ENCODE results near the gene FAM177A1. TPM values are rescaled to one million over a fixed set of nuclear protein-coding genes. Genes with fewer than 3 reads are reported as not detected.

The FAM177A1 gene
- total and polyA plus RNA-seq, 9 of the 15 experiments (the other 6 are each of a cell fraction or from before 2014, with no cell fraction given), result 7.7 to 36.2 (median 29.9) TPM

DNA sequence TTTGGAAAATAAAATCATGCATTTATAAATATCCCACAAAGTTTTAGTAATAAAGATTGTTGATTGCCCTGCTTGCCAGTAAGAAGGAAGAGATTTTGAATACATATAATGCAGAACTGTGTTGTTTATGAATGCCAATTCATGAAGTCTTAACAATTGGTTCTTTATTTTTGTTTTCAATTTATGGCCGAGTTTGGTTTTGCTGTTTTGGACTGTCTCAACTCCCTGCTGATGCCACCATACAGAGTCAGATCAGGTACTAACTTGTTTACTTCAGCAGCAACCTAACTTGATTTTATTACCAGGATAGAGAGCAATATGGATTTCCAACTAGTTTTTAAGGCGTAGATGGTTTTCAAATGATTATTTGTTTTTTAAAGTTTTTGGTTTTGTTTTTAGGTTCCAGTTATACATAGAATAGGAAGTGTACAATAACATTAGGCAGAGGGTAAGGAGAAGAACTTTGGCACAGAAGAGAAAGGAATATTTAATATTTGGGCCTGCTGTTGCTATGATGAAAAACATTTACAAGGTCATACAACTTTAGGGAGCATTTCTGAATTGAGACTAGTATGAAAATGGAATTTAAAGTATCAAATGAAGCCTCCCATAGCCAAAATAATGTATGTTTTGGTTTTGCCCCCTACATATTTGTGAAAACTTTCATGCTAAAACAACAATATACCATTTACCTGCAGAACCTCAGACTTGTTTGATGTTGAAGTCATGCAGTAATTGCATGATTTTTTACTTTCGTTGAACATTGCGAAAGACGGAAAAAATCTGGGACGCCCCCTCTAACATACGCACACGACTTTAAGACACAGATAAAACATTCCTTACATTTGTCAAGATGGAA is 904 bp upstream of the FAM177A1 start:
- FAIRE-seq, result no peak
- BruUV-seq (replicated peaks), result TSS peak; percentile 91

More for the DNA sequence above, 904 bp upstream of the FAM177A1 start:
- Histone ChIP-seq H3K4me3 (peak overlapping the region; percentile 69), H3K4me2 (ENCODE audit: insufficient read depth, low read length) (peak overlapping the region; percentile 87), H3K4me1 (replicated peaks in 1 of 2; ENCODE audit: control insufficient read depth in 2 of 2, insufficient read depth in 2 of 2, low read length in 2 of 2) (peaks cover 7 to 9% of the 10 kb centered on the region in 2 experiments; a peak in 3 of 5 replicates), H3K27me3 (ENCODE audit: control insufficient read depth in 2 of 2, insufficient read depth in 2 of 2, low read length in 2 of 2) (no peaks in the 10 kb centered on the region), H3K9me3 (replicated peaks; ENCODE audit: control insufficient read depth, insufficient read depth, low read depth, low read length) (no peaks in the 10 kb centered on the region), H4K20me1 (replicated peaks; ENCODE audit: control insufficient read depth, insufficient read depth, low read length) (no peaks in the 10 kb centered on the region), H3K36me3 (ENCODE audit: control insufficient read depth, insufficient read depth, low read length) (0 out of 3 replicates have a peak, but pooled peaks cover 5% of the 10 kb centered on the region), H2AFZ (ENCODE audit: low read depth, low read length) (peak overlapping the region; percentile 89), H3K9ac (ENCODE audit: insufficient read depth in 1 of 2, low read depth in 2 of 2, low read length in 2 of 2) (peak overlapping the region in 1 of 2 experiments; percentile 78; a peak in 2 of 4 replicates), H3K79me2 (ENCODE audit: control insufficient read depth, insufficient read depth, low read length) (peaks cover 37% of the 10 kb centered on the region), H3K9me1 (ENCODE audit: control insufficient read depth, insufficient read depth, low read length) (no peaks in the 10 kb centered on the region), H3K27ac (ENCODE audit: extremely low read depth, low read depth, low read length) (peak overlapping the region; percentile 81)
- ATAC-seq, result no peak
- 12% methylated on average over 8 of the region's 8 CpGs for WGBS (ENCODE audit: insufficient coverage, low coverage, missing lambda C conversion rate)
- no peak for DNase-seq (ENCODE audit: extremely low read depth in 1 of 4, low spot score in 3 of 4)
- intact Hi-C loops (cut with micrococcal nuclease), result loop anchor here (1.0 to 10.0 kb wide), 2 partner anchors 63 to 360 kb away; partner anchors contain the start of genes NFKBIA and SRP54
- in situ Hi-C loops (cut with MboI), result no loop called here
- TF ChIP-seq, protein P1, sequence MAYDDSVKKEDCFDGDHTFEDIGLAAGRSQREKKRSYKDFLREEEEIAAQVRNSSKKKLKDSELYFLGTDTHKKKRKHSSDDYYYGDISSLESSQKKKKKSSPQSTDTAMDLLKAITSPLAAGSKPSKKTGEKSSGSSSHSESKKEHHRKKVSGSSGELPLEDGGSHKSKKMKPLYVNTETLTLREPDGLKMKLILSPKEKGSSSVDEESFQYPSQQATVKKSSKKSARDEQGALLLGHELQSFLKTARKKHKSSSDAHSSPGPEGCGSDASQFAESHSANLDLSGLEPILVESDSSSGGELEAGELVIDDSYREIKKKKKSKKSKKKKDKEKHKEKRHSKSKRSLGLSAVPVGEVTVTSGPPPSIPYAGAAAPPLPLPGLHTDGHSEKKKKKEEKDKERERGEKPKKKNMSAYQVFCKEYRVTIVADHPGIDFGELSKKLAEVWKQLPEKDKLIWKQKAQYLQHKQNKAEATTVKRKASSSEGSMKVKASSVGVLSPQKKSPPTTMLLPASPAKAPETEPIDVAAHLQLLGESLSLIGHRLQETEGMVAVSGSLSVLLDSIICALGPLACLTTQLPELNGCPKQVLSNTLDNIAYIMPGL (CRISPR knock-in tag; IDR thresholded peaks at IDR 0.05), result no peak
- peak; percentile 75 for TF ChIP-seq CEBPB (tag; IDR thresholded peaks at IDR 0.05)
- TF ChIP-seq EP300 (IDR thresholded peaks at IDR 0.05; ENCODE audit: low read length), result no peak
- no peak for TF ChIP-seq ZNF551 (CRISPR knock-in tag; IDR thresholded peaks at IDR 0.05)
- no peak for TF ChIP-seq CEBPG (CRISPR knock-in tag; IDR thresholded peaks at IDR 0.05)
- TF ChIP-seq CEBPG (tag; conservative IDR thresholded peaks at IDR 0.05 in 1 of 2, IDR thresholded peaks at IDR 0.05 in 1 of 2), result peak; percentile 19 to 57; a peak in 2 of 4 replicates
- TF ChIP-seq, protein P2, sequence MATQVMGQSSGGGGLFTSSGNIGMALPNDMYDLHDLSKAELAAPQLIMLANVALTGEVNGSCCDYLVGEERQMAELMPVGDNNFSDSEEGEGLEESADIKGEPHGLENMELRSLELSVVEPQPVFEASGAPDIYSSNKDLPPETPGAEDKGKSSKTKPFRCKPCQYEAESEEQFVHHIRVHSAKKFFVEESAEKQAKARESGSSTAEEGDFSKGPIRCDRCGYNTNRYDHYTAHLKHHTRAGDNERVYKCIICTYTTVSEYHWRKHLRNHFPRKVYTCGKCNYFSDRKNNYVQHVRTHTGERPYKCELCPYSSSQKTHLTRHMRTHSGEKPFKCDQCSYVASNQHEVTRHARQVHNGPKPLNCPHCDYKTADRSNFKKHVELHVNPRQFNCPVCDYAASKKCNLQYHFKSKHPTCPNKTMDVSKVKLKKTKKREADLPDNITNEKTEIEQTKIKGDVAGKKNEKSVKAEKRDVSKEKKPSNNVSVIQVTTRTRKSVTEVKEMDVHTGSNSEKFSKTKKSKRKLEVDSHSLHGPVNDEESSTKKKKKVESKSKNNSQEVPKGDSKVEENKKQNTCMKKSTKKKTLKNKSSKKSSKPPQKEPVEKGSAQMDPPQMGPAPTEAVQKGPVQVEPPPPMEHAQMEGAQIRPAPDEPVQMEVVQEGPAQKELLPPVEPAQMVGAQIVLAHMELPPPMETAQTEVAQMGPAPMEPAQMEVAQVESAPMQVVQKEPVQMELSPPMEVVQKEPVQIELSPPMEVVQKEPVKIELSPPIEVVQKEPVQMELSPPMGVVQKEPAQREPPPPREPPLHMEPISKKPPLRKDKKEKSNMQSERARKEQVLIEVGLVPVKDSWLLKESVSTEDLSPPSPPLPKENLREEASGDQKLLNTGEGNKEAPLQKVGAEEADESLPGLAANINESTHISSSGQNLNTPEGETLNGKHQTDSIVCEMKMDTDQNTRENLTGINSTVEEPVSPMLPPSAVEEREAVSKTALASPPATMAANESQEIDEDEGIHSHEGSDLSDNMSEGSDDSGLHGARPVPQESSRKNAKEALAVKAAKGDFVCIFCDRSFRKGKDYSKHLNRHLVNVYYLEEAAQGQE (IDR thresholded peaks at IDR 0.05; ENCODE audit: borderline replicate concordance), result no peak
- TF ChIP-seq, protein P2 (CRISPR knock-in tag; IDR thresholded peaks at IDR 0.05; ENCODE audit: low read depth), result no peak
- 0 out of 2 replicates have a peak, but pooled peaks have one; percentile 37 for TF ChIP-seq NFATC3 (IDR thresholded peaks at IDR 0.05)
- TF ChIP-seq TRIM24 (IDR thresholded peaks at IDR 0.05), result 0 out of 4 replicates have a peak, but pooled peaks of 1 of the 2 experiments have one; percentile 51
- CTCF ChIA-PET (ENCODE audit: low intra/inter-chr PET ratio), result no interaction called here
- POLR2A ChIA-PET, result interaction anchor here (1.5 kb wide), 1 partner anchor 8 kb away, joined by 6 read pairs; no protein-coding TSS in a partner anchor

Measured in K562 (cell line).